Brain microvascular endothelial cell (primary cell): ENCODE results near the gene OBP2A.

Experiments
- DNase-seq: peaks from one replicate; pipeline ENCODE4 v3.0.0-alpha.2; 2020
- H3K27ac ChIP-seq: fragments of 250-450 bp; sonication (Bioruptor Pico); 2 replicates; pipeline ENCODE4 v1.5.1; 2020; ENCODE audit warnings: mild to moderate bottlenecking, moderate library complexity
- H3K27me3 ChIP-seq: fragments of 250-450 bp; sonication (Bioruptor Pico); replicated peaks from 2 replicates; pipeline ENCODE4 v1.5.1; 2020; ENCODE audit warnings: mild to moderate bottlenecking
- H3K36me3 ChIP-seq: fragments of 250-450 bp; sonication (Bioruptor Pico); replicated peaks from 2 replicates; pipeline ENCODE4 v1.5.1; 2020; ENCODE audit warnings: mild to moderate bottlenecking
- H3K4me3 ChIP-seq: 2 replicates; pipeline ENCODE4 v1.5.1; 2011; ENCODE audit warnings: low read depth, mild to moderate bottlenecking, control low read depth, low read length, moderate library complexity
- CTCF ChIP-seq: IDR thresholded peaks from 2 replicates; pipeline ENCODE4 v1.5.1; 2011; ENCODE audit warnings: low read depth, mild to moderate bottlenecking, moderate library complexity, low read length, control low read depth, inconsistent platforms; ENCODE audit errors: missing control alignments
- in situ Hi-C: cut with HindIII; loops from 2 replicates; pipeline ENCODE4 v1.10.0; 2017; ENCODE audit warnings: low sequenced_read_pairs, low pct_ligation_motif_present

The OBP2A gene

GRCh38 chr9:135589596-135590485 is 43.9 kb downstream of the OBP2A start:
- Histone ChIP-seq H3K36me3 (no peaks in the 10 kb centered on the region), H3K27ac (no peak overlapping the region), H3K4me3 (no peak overlapping the region), H3K27me3 (no peaks in the 10 kb centered on the region)
- no peak for DNase-seq
- TF ChIP-seq CTCF, result no peak
- in situ Hi-C loops, result no loop called here

- no peak for TF ChIP-seq CTCF
- no peak for DNase-seq
- Histone ChIP-seq H3K36me3 (no peaks in the 10 kb centered on the region), H3K4me3 (no peak overlapping the region), H3K27me3 (no peaks in the 10 kb centered on the region), H3K27ac (no peak overlapping the region)
- in situ Hi-C loops, result no loop called here
These were observed 44.7 kb downstream of the OBP2A start for GRCh38 chr9:135590486-135591079.

- Histone ChIP-seq H3K27ac (no peak overlapping the region), H3K36me3 (no peaks in the 10 kb centered on the region), H3K27me3 (no peaks in the 10 kb centered on the region), H3K4me3 (no peak overlapping the region)
- no peak for TF ChIP-seq CTCF
- in situ Hi-C loops, result no loop called here
- DNase-seq, result no peak
These were observed 45.8 kb downstream of the OBP2A start for GRCh38 chr9:135591506-135592330.

- H3K36me3 ChIP-seq, result no peaks in the 10 kb centered on the region
- TF ChIP-seq CTCF, result no peak
- no peaks in the 10 kb centered on the region for H3K27me3 ChIP-seq
- DNase-seq, result no peak
- no peak overlapping the region for H3K27ac ChIP-seq
- H3K4me3 ChIP-seq, result no peak overlapping the region
- in situ Hi-C loops, result no loop called here
These were observed 46.3 kb downstream of the OBP2A start for GRCh38 chr9:135592331-135592590.

GRCh38 chr9:135592625-135593024 is 46.7 kb downstream of the OBP2A start:
- Histone ChIP-seq H3K27ac (no peak overlapping the region), H3K36me3 (no peaks in the 10 kb centered on the region), H3K27me3 (no peaks in the 10 kb centered on the region), H3K4me3 (no peak overlapping the region)
- TF ChIP-seq CTCF, result no peak
- DNase-seq, result no peak
- in situ Hi-C loops, result no loop called here
